ENCODE results near the gene CCR7. TPM values are rescaled to one million over a fixed set of nuclear protein-coding genes. Genes with fewer than 3 reads are reported as not detected.
A peak's percentile ranks its signal among the peaks of the same experiment; 100 is the strongest.

Gene CCR7
- total and polyA plus RNA-seq, 2 of the 8 experiments (the other 6 are each of a cell fraction or from before 2014, with no cell fraction given), result 0.12 to 0.17 TPM

- H2BK12ac ChIP-seq (ENCODE audit: low read depth, low read length), result no peak overlapping the region
- ChIA-PET POLR2A (ENCODE audit: partially characterized antibody) (interaction anchor here (0.6 to 1.0 kb wide), 3 partner anchors 9 to 130 kb away, joined by 3 read pairs; no protein-coding TSS in a partner anchor), CTCF (ENCODE audit: partially characterized antibody) (interaction anchor here (0.9 to 9.1 kb wide), 6 partner anchors 8 to 187 kb away, joined by 3 to 80 read pairs (median 4); no protein-coding TSS in a partner anchor)
- H2BK5ac ChIP-seq (ENCODE audit: low read depth, low read length), result no peak overlapping the region
- H3K9me3 ChIP-seq (ENCODE audit: insufficient read depth in 2 of 2, low read depth in 1 of 2, low read length in 1 of 2), result no peaks in the 10 kb centered on the region
- FAIRE-seq, result no peak
- H3K79me1 ChIP-seq (ENCODE audit: low read depth, low read length), result no peaks in the 10 kb centered on the region
- no peaks in the 10 kb centered on the region; a peak in 1 of 7 replicates for H3K27me3 ChIP-seq (replicated peaks in 1 of 4; ENCODE audit: control insufficient read depth in 3 of 4, extremely low read depth in 1 of 4, insufficient read depth in 3 of 4, low read length in 3 of 4)
- no peak for DNase-seq (ENCODE audit: low read depth in 1 of 2, low spot score in 2 of 2)
- H3K79me2 ChIP-seq (ENCODE audit: control insufficient read depth in 1 of 2, insufficient read depth in 2 of 2, low read length in 2 of 2), result no peaks in the 10 kb centered on the region
- H3K4me2 ChIP-seq (ENCODE audit: insufficient read depth in 1 of 2, low read depth in 2 of 2, low read length in 2 of 2), result no peak overlapping the region
- H3K4me1 ChIP-seq (replicated peaks in 1 of 4; ENCODE audit: control insufficient read depth in 3 of 4, insufficient read depth in 4 of 4, low read length in 3 of 4), result peaks cover 0 to 5% (median under 1%) of the 10 kb centered on the region in 4 experiments; a peak in 1 of 7 replicates
- H3K18ac ChIP-seq (ENCODE audit: extremely low read depth, low read length), result no peak overlapping the region
- H3K9ac ChIP-seq (replicated peaks in 1 of 4; ENCODE audit: extremely low read depth in 1 of 4, low read depth in 3 of 4, low read length in 3 of 4), result no peak overlapping the region
- H3K23me2 ChIP-seq (ENCODE audit: low read depth, low read length), result no peaks in the 10 kb centered on the region
- no peaks in the 10 kb centered on the region for H4K20me1 ChIP-seq (replicated peaks in 1 of 2; ENCODE audit: control insufficient read depth in 1 of 2, insufficient read depth in 2 of 2, low read length in 2 of 2)
- H3K4me3 ChIP-seq (ENCODE audit: extremely low read depth in 1 of 4, insufficient read depth in 2 of 4, low read depth in 3 of 4, low read length in 4 of 4), result no peak overlapping the region
- no peak overlapping the region for H3K4ac ChIP-seq (replicated peaks; ENCODE audit: insufficient read length, low read depth, low read length)
- H4K8ac ChIP-seq (ENCODE audit: extremely low read depth, insufficient read depth, low read length), result no peak overlapping the region
- no peak overlapping the region for H2BK20ac ChIP-seq (ENCODE audit: low read length)
- H4K91ac ChIP-seq (replicated peaks; ENCODE audit: insufficient read length, low read length), result no peak overlapping the region
- no peak overlapping the region for H3K14ac ChIP-seq (ENCODE audit: insufficient read length)
- H4K5ac ChIP-seq (ENCODE audit: insufficient read length, low read depth, low read length), result no peak overlapping the region
- no peak overlapping the region for H3K27ac ChIP-seq (ENCODE audit: low read depth, low read length)
- TF ChIP-seq SAP30 (IDR thresholded peaks at IDR 0.05; ENCODE audit: insufficient read depth, insufficient replicate concordance, low read length), result no peak
- TF ChIP-seq TBP (IDR thresholded peaks at IDR 0.05; ENCODE audit: low read depth, low read length), result no peak
- no peak for TF ChIP-seq TAF7 (optimal IDR thresholded peaks at IDR 0.05; ENCODE audit: borderline replicate concordance, low read depth, low read length)
- no peak for TF ChIP-seq BRCA1 (IDR thresholded peaks at IDR 0.05; ENCODE audit: low read depth, low read length)
- TF ChIP-seq, protein P1, sequence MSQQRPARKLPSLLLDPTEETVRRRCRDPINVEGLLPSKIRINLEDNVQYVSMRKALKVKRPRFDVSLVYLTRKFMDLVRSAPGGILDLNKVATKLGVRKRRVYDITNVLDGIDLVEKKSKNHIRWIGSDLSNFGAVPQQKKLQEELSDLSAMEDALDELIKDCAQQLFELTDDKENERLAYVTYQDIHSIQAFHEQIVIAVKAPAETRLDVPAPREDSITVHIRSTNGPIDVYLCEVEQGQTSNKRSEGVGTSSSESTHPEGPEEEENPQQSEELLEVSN (IDR thresholded peaks at IDR 0.05), result no peak
- TF ChIP-seq TAF1 (IDR thresholded peaks at IDR 0.05; ENCODE audit: low read depth, low read length), result no peak
- TF ChIP-seq NRF1 (IDR thresholded peaks at IDR 0.05; ENCODE audit: low read depth, low read length), result no peak
- no peak for TF ChIP-seq CEBPB (IDR thresholded peaks at IDR 0.05; ENCODE audit: low read depth, low read length)
- TF ChIP-seq RAD21 (IDR thresholded peaks at IDR 0.05 in 1 of 2, conservative IDR thresholded peaks at IDR 0.05 in 1 of 2; ENCODE audit: low read depth in 2 of 2, low read length in 2 of 2), result no peak
- no peak overlapping the region for H3K23ac ChIP-seq (ENCODE audit: insufficient read length)
- no peak overlapping the region for H3K56ac ChIP-seq (replicated peaks; ENCODE audit: insufficient read length, low read depth, low read length)
- no peak overlapping the region for H2AFZ ChIP-seq (ENCODE audit: low read length)
- H2AK5ac ChIP-seq (ENCODE audit: low read depth, low read length), result no peak overlapping the region
- 88% methylated on average over 10 of the region's 12 CpGs; no CpG with 5 or more reads in 1 of the 2 experiments for WGBS, 2 experiments (ENCODE audit: extremely low coverage in 1 of 2, insufficient coverage in 1 of 2, insufficient read length in 1 of 2, insufficient replicate concordance in 2 of 2, low coverage in 1 of 2, low lambda C conversion rate in 2 of 2, missing lambda C conversion rate in 1 of 2)
- H2BK15ac ChIP-seq (ENCODE audit: low read length), result peak overlapping the region; percentile 55; the same call in 1 of the 2 replicates
- no peaks in the 10 kb centered on the region for H3K36me3 ChIP-seq (ENCODE audit: control insufficient read depth in 2 of 4, insufficient read depth in 4 of 4, low read length in 3 of 4)
- H2BK120ac ChIP-seq (replicated peaks; ENCODE audit: low read depth, low read length), result no peak overlapping the region
Observed at GRCh38 chr17:40552806-40553693, 12.2 kb downstream of the CCR7 start.
